ENCODE data around the gene TUSC2.

GRCh38 chr3:50293079-50293801 is 34.8 kb downstream of the TUSC2 start:
- TF ChIP-seq CTCF (IDR thresholded peaks at IDR 0.05 in 8 of 11, conservative IDR thresholded peaks at IDR 0.05 in 3 of 11) (no peak), POLR2A (IDR thresholded peaks at IDR 0.05) (no peak), POLR2AphosphoS5 (IDR thresholded peaks at IDR 0.05) (peak in 1 of 3 donors; percentile 17)
